NCI-H2081 (cell line): ENCODE measurements around the gene HSPA6.
"Not testable (repeated sequence)": the region's sequence is repeated elsewhere in the genome, so short reads cannot be mapped to it uniquely, and the experiment has no call there.

ENCODE experiments used
- DNase-seq, 2 experiments: peaks; one replicate each; lab custom pipeline; 2025; lab: John Stamatoyannopoulos, UW

Gene HSPA6

GRCh38 chr1:161503394-161503748 is 21.0 kb upstream of the HSPA6 start:
- no peak for DNase-seq

GRCh38 chr1:161505686-161506085 is 18.7 kb upstream of the HSPA6 start:
- no peak for DNase-seq

GRCh38 chr1:161506336-161507223 is 17.8 kb upstream of the HSPA6 start:
- DNase-seq = no peak

- DNase-seq = no peak
These were observed 13.9 kb upstream of the HSPA6 start for GRCh38 chr1:161510477-161510876.

GRCh38 chr1:161511018-161511755 is 13.2 kb upstream of the HSPA6 start:
- peak; percentile 61 to 81 for DNase-seq

GRCh38 chr1:161511756-161512060 is 12.6 kb upstream of the HSPA6 start:
- no peak for DNase-seq

- not testable (repeated sequence) for DNase-seq
These were observed 11.5 kb upstream of the HSPA6 start for GRCh38 chr1:161512636-161513447.

- not testable (repeated sequence) for DNase-seq
These were observed 10.9 kb upstream of the HSPA6 start for GRCh38 chr1:161513448-161513780.

GRCh38 chr1:161513953-161514352 is 10.4 kb upstream of the HSPA6 start:
- not testable (repeated sequence) for DNase-seq

GRCh38 chr1:161523041-161523816 is 1.1 kb upstream of the HSPA6 start:
- DNase-seq = not testable (repeated sequence)

- DNase-seq = not testable (repeated sequence)
These were observed 477 bp downstream of the HSPA6 start for GRCh38 chr1:161524742-161525291.

GRCh38 chr1:161525321-161525720 is 981 bp downstream of the HSPA6 start:
- not testable (repeated sequence) for DNase-seq

- DNase-seq = not testable (repeated sequence)
These were observed 1.6 kb downstream of the HSPA6 start for GRCh38 chr1:161525918-161526317.

GRCh38 chr1:161528550-161528949 is 4.2 kb downstream of the HSPA6 start:
- not testable (repeated sequence) for DNase-seq

- not testable (repeated sequence) for DNase-seq
These were observed 5.2 kb downstream of the HSPA6 start for GRCh38 chr1:161529463-161530104.

- peak; percentile 73 to 75 for DNase-seq
These were observed 5.8 kb downstream of the HSPA6 start for GRCh38 chr1:161530158-161530557.

GRCh38 chr1:161530671-161531641 is 6.6 kb downstream of the HSPA6 start:
- peak; percentile 93 to 98 for DNase-seq

- no peak for DNase-seq
These were observed 7.8 kb downstream of the HSPA6 start for GRCh38 chr1:161531986-161532643.
